PC-9 (cell line): ENCODE data around the gene RGS6. TPM values are rescaled to one million over a fixed set of nuclear protein-coding genes. Genes with fewer than 3 reads are reported as not detected.

ENCODE experiments used
- BruUV-seq: library from RNA; stranded (reverse); fragments of 400-500 nt; replicated peaks from 2 replicates; lab custom pipeline; 2021; lab: Mats Ljungman, UMichigan
- CTCF ChIA-PET: fragments of 300-600 bp; sonication (Branson Sonifier 250); formaldehyde crosslinking; loops from one replicate; lab custom pipeline; 2022; ENCODE audit warnings: antibody characterized with exemption; lab: Charles Lee
- POLR2A ChIA-PET: fragments of 300-600 bp; sonication (Branson Sonifier 250); formaldehyde crosslinking; loops from one replicate; lab custom pipeline; 2022; ENCODE audit warnings: antibody characterized with exemption; ENCODE audit not compliant: unreplicated experiment; lab: Charles Lee
- DNase-seq, 2 experiments: peaks; one replicate each; pipeline versions ENCODE4 v3.0.0 to v3.0.0-alpha.2; 2015 to 2022; ENCODE audit warnings: mixed read lengths in 1 of 2
- H2AFZ ChIP-seq: fragments of 200-600 bp; sonication (generic); 2 replicates; pipeline ENCODE4 v1.8.1; 2017; ENCODE audit warnings: antibody characterized with exemption
- H3F3A ChIP-seq: fragments of 200-600 bp; sonication (generic); 2 replicates; pipeline ENCODE4 v1.8.1; 2017; ENCODE audit warnings: antibody characterized with exemption, mild to moderate bottlenecking, low read depth; ENCODE audit not compliant: insufficient read depth
- H3K27ac ChIP-seq: fragments of 200-600 bp; sonication (generic); 2 replicates; pipeline ENCODE4 v1.6.1; 2016; ENCODE audit warnings: mixed run types
- H3K27me3 ChIP-seq: fragments of 200-600 bp; sonication (generic); 2 replicates; pipeline ENCODE4 v1.6.1; 2016; ENCODE audit warnings: low read depth, mixed run types; ENCODE audit not compliant: insufficient read depth
- H3K36me3 ChIP-seq: fragments of 200-600 bp; sonication (generic); 2 replicates; pipeline ENCODE4 v1.6.1; 2016; ENCODE audit warnings: low read depth, mixed run types
- H3K4me1 ChIP-seq: fragments of 200-600 bp; sonication (generic); replicated peaks from 2 replicates; pipeline ENCODE4 v1.6.1; 2016; ENCODE audit warnings: mixed run types; ENCODE audit not compliant: insufficient read depth
- H3K4me2 ChIP-seq: fragments of 200-600 bp; sonication (generic); 2 replicates; pipeline ENCODE4 v1.6.1; 2017; ENCODE audit warnings: mixed run types
- H3K4me3 ChIP-seq: fragments of 200-600 bp; sonication (generic); 2 replicates; pipeline ENCODE4 v1.6.1; 2016; ENCODE audit warnings: mixed run types
- H3K79me2 ChIP-seq: fragments of 200-600 bp; sonication (generic); 2 replicates; pipeline ENCODE4 v1.6.1; 2017; ENCODE audit warnings: low read depth, mixed run types
- H3K9me2 ChIP-seq: fragments of 200-600 bp; sonication (generic); 2 replicates; pipeline ENCODE4 v1.8.1; 2017; ENCODE audit warnings: mild to moderate bottlenecking; ENCODE audit not compliant: insufficient read depth
- H3K9me3 ChIP-seq: fragments of 200-600 bp; sonication (generic); 2 replicates; pipeline ENCODE4 v1.8.1; 2016; ENCODE audit warnings: low read depth; ENCODE audit not compliant: insufficient read depth
- H4K20me1 ChIP-seq: fragments of 200-600 bp; sonication (generic); 2 replicates; pipeline ENCODE4 v1.8.1; 2017; ENCODE audit not compliant: insufficient read depth
- EZH2 ChIP-seq: fragments of 200-600 bp; sonication (generic); IDR thresholded peaks from 2 replicates; pipeline ENCODE4 v1.8.0; 2017; ENCODE audit warnings: antibody characterized with exemption, low read depth
- intact Hi-C: fragments of 100-400 bp; cut with micrococcal nuclease; formaldehyde crosslinking; loops from one replicate; pipeline ENCODE4 v1.10.0; 2022; ENCODE audit not compliant: unreplicated experiment
- total RNA-seq: library from RNA; stranded (reverse); gene quantifications from 2 replicates; pipeline ENCODE4 v1.2.3, GENCODE V29; 2021
- TF ChIP-seq, protein P1 (sequence below): fragments of 200-600 bp; sonication (generic); conservative IDR thresholded peaks from 2 replicates; pipeline ENCODE4 v1.6.1; 2017; ENCODE audit warnings: mixed run types, antibody characterized with exemption, mild to moderate bottlenecking, moderate library complexity

The RGS6 gene
- total RNA-seq, 1 experiment from 2014 or later: not detected

- Histone ChIP-seq H3K9me2 (no peaks in the 10 kb centered on the region; the same call in 1 of the 2 replicates), H3K4me1 (no peaks in the 10 kb centered on the region), H3K4me3 (no peak overlapping the region), H3K4me2 (no peak overlapping the region), H3K9me3 (0 out of 2 replicates have a peak, but pooled peaks cover 5% of the 10 kb centered on the region), H3K36me3 (no peaks in the 10 kb centered on the region), H4K20me1 (no peaks in the 10 kb centered on the region), H3K27me3 (0 out of 2 replicates have a peak, but pooled peaks cover 4% of the 10 kb centered on the region), H2AFZ (no peak overlapping the region), H3F3A (no peaks in the 10 kb centered on the region), H3K27ac (no peak overlapping the region), H3K79me2 (no peaks in the 10 kb centered on the region)
- POLR2A ChIA-PET: no interaction called here
- CTCF ChIA-PET: no interaction called here
- TF ChIP-seq EZH2: no peak
- TF ChIP-seq, protein P1, sequence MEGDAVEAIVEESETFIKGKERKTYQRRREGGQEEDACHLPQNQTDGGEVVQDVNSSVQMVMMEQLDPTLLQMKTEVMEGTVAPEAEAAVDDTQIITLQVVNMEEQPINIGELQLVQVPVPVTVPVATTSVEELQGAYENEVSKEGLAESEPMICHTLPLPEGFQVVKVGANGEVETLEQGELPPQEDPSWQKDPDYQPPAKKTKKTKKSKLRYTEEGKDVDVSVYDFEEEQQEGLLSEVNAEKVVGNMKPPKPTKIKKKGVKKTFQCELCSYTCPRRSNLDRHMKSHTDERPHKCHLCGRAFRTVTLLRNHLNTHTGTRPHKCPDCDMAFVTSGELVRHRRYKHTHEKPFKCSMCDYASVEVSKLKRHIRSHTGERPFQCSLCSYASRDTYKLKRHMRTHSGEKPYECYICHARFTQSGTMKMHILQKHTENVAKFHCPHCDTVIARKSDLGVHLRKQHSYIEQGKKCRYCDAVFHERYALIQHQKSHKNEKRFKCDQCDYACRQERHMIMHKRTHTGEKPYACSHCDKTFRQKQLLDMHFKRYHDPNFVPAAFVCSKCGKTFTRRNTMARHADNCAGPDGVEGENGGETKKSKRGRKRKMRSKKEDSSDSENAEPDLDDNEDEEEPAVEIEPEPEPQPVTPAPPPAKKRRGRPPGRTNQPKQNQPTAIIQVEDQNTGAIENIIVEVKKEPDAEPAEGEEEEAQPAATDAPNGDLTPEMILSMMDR: no peak
- no TSS peak for BruUV-seq
- DNase-seq: no peak
- intact Hi-C loops: no loop called here
Measured at GRCh38 chr14:72146241-72146640, 214.0 kb downstream of the RGS6 start.

DNA sequence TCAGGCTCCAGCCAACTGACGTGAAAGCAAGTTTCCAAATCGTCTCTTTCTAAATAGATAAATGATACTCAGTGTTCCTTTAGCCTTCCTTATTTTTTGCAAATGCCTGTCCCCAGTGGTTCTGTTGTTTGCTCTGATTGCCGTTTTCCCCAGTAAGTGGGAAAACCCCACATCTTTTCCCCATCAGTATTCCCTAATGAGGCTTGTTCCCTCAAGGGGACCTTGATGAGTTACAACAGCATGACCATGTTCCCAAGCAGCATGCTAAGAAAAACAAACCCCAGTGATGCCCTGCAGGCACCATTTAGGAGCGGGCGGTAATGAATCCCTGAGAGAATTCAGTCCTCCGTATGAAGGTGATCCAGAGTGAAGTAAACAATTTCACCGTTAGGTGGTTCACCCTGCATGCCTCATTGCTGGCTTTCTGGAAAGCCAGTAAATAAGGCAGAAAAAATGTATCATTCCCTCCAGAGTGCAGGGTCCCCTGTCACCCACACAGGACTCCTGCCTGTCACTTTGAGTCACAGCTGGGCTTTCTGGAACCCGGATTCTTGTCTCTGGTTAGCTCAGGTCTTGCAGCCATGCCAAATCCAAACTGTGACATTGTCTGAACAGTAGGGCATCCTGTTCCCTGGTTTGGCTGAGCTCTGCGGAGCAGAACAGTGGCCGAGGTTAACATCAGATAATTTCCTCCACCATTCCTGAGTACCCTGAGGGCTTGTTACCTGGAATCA lies 222.6 kb downstream of the RGS6 start:
- no peaks in the 10 kb centered on the region for H4K20me1 ChIP-seq
- TF ChIP-seq, protein P1: no peak
- no peak for TF ChIP-seq EZH2
- no peaks in the 10 kb centered on the region for H3K36me3 ChIP-seq
- no peaks in the 10 kb centered on the region for H3F3A ChIP-seq
- H3K4me1 ChIP-seq: no peaks in the 10 kb centered on the region
- H3K27ac ChIP-seq: no peak overlapping the region
- intact Hi-C loops: no loop called here
- H3K4me3 ChIP-seq: no peak overlapping the region
- H3K9me3 ChIP-seq: no peaks in the 10 kb centered on the region
- H3K4me2 ChIP-seq: no peak overlapping the region
- ChIA-PET POLR2A (no interaction called here), CTCF (no interaction called here)
- no peaks in the 10 kb centered on the region for H3K9me2 ChIP-seq
- no peaks in the 10 kb centered on the region for H3K79me2 ChIP-seq
- H3K27me3 ChIP-seq: peaks cover 66% of the 10 kb centered on the region
- no TSS peak for BruUV-seq
- H2AFZ ChIP-seq: no peak overlapping the region
- no peak for DNase-seq

- no TSS peak for BruUV-seq
- Histone ChIP-seq H3K9me2 (no peaks in the 10 kb centered on the region), H3K27ac (no peak overlapping the region), H3K79me2 (no peaks in the 10 kb centered on the region), H3K4me2 (no peak overlapping the region), H3K4me3 (no peak overlapping the region), H3K9me3 (no peaks in the 10 kb centered on the region), H2AFZ (no peak overlapping the region), H3K27me3 (peaks cover 66% of the 10 kb centered on the region), H3F3A (no peaks in the 10 kb centered on the region), H3K4me1 (no peaks in the 10 kb centered on the region), H3K36me3 (no peaks in the 10 kb centered on the region), H4K20me1 (no peaks in the 10 kb centered on the region)
- POLR2A ChIA-PET: no interaction called here
- TF ChIP-seq EZH2: no peak
- TF ChIP-seq, protein P1: no peak
- CTCF ChIA-PET: no interaction called here
- intact Hi-C loops: no loop called here
- no peak for DNase-seq
Measured at GRCh38 chr14:72155379-72155993, 223.3 kb downstream of the RGS6 start.
